HG02938 (cell line): ENCODE data around the gene DLG3.
"Not testable (repeated sequence)": the region's sequence is repeated elsewhere in the genome, so short reads cannot be mapped to it uniquely, and the experiment has no call there.

Experiments
- ATAC-seq: cut with Tn5 transposase; IDR thresholded peaks from one replicate; pipeline ENCODE4 v1.9.1; 2021; ENCODE audit warnings: mild to moderate bottlenecking, moderate library complexity; ENCODE audit not compliant: unreplicated experiment

Gene DLG3

DNA sequence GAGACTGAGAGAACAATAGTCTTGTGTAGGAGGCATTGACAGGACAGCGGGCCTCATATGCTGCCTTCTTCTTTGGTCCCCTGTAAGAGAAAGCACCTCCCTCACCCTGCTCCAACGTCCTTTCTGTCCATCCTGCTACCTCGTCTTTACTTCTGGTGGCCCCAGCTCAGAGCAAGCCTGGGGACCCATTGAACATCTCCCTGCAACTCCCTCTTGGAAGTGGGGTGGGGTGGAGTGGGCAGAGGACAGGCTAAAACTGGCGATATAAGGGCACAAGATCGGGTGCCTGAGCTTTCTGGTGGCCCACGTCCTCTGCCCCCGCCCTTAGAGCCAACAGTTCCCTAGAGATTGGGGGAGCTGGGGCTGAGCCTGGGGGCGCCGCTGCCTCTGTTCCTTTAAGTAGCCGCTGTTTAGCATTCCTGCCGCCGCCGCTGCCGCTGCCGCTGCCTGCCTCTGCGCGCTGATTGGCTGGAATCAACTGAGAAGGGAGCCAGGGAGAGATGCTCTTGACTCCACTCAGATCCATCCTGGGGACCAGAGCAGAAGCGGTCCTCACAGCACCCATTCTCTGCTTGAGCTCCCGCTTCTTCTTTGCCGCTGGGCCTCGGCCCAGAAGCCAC lies at the start of gene DLG3:
Gene DLG3, plus strand, starts transcription at position 510 of the 620 bp plus-strand sequence. CDS start 367 bp downstream, outside the sequence.
- ATAC-seq, result no peak

GRCh38 chrX:70398899-70399298 lies 45.7 kb upstream of the DLG3 start:
- no peak for ATAC-seq

DNA sequence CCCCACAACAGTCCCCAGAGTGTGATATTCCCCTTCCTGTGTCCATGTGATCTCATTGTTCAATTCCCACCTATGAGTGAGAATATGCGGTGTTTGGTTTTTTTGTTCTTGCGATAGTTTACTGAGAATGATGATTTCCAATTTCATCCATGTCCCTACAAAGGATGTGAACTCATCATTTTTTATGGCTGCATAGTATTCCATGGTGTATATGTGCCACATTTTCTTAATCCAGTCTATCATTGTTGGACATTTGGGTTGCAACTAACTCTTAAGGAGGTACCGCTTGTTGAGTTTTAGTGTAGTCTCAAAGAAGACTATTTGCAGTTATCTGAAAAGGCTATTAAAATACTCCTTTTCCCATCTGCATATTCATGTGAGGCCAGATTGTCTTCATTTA lies 44.5 kb upstream of the DLG3 start:
- not testable (repeated sequence) for ATAC-seq

DNA sequence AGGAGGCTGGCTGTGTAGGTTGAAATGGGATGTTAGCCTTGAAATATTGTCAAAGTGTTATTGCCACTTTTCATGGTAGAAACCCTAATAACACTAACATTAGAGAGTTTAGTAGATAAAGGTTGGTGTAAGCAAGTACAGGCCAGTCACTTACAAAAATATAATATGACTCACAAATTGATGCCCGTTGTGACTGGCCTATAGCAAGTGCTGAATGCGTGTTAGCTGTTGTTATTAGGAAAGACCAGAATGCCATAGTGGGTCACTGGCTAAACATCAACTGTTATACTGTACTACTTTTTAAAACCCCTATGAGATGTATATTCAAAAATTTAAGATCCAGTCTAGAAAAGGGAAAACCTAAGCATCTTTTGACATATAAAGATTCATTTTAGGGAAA lies 41.9 kb upstream of the DLG3 start:
- no peak for ATAC-seq

- ATAC-seq, result no peak
Observed at GRCh38 chrX:70405003-70405402, 39.6 kb upstream of the DLG3 start.

DNA sequence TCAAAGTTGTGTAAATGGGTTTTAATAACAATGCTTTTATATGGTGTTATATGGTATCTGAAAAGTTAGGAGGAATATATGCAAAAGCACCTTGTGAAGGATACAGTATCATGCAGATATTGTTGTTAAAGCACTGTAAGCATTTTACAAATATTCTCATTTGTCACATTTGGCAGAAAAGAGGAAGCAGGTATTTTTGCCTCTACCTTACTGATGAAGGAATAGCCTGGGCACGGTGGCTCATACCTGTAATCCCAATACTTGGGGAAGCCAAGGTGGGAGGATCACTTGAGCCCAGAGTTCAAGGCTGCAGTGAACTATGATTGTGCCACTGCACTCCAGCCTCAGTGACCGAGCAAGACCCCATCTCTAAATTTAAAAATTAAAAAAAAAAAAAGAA lies 33.7 kb upstream of the DLG3 start:
- ATAC-seq, result no peak

GRCh38 chrX:70411475-70411874 lies 33.2 kb upstream of the DLG3 start:
- ATAC-seq, result no peak

GRCh38 chrX:70421618-70422017 lies 23.0 kb upstream of the DLG3 start:
- ATAC-seq, result no peak

DNA sequence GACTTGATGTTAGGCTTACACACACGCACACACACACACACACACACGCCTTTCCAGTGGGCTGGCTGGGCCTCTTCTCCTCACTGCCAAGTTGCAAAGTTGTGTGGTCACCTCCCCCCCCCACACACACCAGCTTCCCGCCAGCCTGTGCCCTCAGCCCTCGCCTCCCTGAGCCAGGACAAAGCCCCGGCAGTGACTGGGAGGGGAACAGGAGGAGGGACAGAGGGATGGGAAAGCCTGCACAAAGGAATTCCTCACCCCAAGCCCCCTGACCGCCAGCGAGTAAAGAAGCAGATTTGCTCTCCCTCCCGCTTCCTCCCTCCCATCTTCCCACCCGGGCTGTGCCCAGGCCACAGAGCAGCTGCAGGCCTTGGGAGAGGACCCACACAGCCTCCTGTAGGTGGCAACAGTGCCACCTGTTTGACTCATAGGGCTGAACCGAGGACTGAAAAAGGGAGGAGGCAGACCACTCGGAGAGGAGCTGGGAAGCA lies 21.7 kb upstream of the DLG3 start, which contains the start of gene GDPD2:
Gene GDPD2, plus strand, starts transcription at position 464 of the 491 bp plus-strand sequence. CDS start 1,671 bp downstream, outside the sequence.
- no peak for ATAC-seq

DNA sequence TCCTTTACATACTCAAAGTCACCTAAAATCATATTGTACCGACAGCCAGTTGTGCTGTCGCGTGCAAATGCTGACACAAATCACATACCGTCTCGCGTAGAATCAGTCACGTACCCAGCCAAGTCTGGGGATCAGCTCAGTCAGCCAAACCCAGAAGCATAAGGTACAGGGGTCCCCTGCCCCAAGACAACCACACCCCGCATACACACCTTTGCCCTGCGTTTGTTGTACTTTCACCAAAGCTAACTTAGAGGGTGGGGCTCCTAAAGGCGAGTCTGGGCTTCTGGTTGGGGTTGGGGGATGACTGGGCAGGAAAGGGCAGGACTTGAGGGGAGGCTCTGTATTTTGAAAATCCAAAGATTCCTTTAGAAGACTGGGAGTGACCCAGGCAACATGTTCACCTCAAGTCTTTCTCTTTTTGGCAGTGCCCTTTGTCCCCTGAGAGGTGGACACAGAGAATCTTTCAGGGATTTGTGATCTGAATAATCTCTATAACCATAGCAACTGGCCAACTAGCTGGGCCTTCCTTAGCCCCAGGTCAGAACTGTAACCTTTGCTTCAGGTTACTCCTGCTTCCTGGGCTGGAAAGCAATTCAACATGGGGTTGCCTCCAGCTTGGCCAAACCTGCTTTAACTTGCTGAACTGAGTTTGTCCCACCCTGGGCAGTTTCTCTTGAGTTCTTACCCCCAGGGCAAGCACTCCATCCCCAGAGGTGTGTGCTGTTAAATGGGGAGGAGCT lies 20.5 kb upstream of the DLG3 start:
- no peak for ATAC-seq

- no peak for ATAC-seq
Observed at GRCh38 chrX:70424801-70425200, 19.8 kb upstream of the DLG3 start.

- no peak for ATAC-seq
Observed at GRCh38 chrX:70426286-70427278, 18.1 kb upstream of the DLG3 start.

DNA sequence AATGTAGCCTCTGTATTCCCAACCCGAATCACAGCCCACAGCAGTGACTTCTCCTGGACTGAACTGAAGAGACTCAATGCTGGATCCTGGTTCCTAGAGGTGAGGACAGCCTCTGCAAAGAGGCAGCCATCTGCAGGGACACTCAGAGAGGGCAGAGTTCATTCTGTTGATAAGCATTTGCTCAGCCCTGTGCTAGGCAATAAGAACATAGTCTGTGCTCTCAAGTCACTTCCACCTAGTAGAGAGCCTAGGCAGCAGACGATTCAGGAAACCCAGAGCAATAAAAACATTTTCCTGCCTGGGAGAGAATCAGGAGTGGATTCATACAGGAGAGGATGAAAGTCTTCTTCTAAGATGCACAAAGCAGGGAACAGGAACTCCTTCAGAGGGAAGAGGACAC lies 17.3 kb upstream of the DLG3 start:
- no peak for ATAC-seq

GRCh38 chrX:70429759-70430158 lies 14.9 kb upstream of the DLG3 start:
- ATAC-seq, result no peak

DNA sequence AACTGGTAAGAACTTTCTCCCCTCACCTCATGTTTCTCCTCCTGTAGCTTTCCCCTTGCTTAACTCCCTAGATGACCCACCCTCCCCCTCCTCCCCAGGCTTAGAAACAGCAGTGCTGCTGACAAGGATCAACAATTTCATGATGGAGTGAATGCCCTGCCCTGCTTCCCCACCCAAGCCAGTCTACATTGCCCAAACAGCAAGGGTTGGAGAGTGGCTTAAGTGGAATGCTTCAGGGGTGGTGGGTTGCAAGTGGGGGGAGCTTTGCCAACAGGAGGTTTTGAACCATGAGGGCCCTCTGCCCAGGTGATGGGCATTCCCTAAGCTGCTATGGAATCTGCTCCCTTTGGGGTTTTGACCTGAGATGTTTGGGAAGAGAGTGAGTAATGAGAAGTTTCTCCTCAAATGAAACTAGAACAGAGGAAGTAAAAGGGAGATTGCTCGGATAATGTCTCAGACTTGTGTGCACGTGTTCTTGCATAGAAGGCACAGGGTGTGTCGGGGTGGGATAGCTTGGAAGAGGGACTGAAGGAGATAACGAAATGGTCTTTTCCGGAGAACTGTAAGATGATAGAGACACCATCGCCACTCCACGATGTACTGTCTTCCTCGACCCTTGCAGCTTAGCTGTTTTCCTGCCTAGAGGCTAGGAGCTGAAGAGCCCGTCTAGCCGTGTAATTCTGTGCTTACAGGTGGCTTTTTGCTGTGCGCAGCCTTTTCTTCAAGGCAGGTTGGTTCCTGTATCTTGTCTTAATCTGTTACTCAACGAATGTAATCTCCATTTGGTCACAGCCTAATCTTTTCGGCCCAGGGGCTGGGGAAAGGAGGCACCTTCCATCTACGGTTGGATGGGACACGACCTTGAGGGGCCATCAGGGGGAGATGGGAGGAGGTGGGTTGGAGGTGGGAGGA lies 11.4 kb upstream of the DLG3 start:
- ATAC-seq, result peak; percentile 7

GRCh38 chrX:70433848-70434351 lies 10.7 kb upstream of the DLG3 start:
- peak; percentile 61 for ATAC-seq

- ATAC-seq, result peak; percentile 47
Observed at GRCh38 chrX:70434352-70434866, 10.2 kb upstream of the DLG3 start.

DNA sequence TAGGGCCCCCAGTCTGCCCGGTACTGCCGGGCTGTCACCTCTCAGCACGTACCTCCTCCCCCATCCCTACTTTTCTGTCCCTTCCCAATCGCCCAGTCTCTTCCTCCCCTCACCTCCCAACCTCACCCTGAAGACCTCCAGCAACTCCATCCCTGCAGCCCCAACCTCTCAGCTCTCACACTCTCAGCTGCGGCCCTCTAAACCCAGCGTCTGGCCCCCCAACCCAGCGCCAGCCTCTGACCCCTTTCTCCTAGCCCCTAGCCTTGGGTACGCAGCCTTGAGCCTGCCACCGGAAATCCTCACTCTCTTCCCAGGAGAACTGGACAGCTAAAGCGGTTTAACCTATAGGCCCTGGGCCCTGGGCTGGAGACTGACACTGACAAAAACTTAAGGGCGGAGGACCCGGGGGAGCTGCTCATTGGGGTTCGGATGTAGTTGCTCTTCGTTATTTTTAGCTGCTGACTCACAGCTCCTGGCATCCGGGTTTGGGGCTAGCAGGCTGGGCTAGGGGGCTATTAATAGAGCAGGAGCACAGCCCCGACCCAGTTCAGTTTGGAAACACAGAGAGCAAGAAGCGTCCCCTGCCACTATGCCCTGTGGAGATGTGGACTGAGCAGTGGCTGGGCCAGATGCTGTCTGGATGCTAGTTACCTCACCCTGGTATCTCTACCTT lies 9.6 kb upstream of the DLG3 start:
- no peak for ATAC-seq

DNA sequence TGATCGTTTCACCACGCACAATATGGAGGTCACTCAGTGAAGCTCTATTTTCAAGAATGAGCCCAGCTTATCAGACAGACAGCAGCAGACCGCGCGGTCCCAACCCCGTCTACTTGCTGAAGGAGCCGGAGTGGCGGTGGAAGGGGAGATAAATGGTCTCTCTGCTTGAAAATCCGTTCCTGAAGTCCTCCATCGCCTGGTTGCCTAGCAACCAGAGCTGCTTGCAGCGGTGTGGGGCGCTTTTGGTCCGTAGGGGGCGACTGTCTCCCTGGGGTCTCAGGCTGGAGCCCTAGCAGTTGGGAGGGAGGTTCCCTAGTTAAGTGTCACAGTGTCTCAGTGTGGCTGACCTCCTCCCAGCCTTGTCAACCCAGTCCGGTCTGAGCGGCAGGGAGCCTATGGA lies 8.3 kb upstream of the DLG3 start:
- ATAC-seq, result no peak
